HCT116 (cell line): Measurements from ENCODE around the gene SORCS2. TPM values are rescaled to one million over a fixed set of nuclear protein-coding genes. Genes with fewer than 3 reads are reported as not detected.

Experiments
- ATAC-seq: fragments of 200-7000 bp; cut with Tn5 transposase; 2 replicates; pipeline ENCODE4 v1.9.1; 2020; ENCODE audit warnings: mild to moderate bottlenecking, moderate library complexity
- BruUV-seq: library from RNA; stranded (reverse); fragments of 400-500 nt; replicated peaks from 2 replicates; lab custom pipeline; 2021; lab: Mats Ljungman, UMichigan
- CTCF ChIA-PET: fragments of 300-600 bp; sonication (Branson Sonifier 250); formaldehyde crosslinking; loops from one replicate; lab custom pipeline; 2021; ENCODE audit warnings: antibody characterized with exemption; lab: Charles Lee
- POLR2A ChIA-PET: fragments of 300-600, 350-600 bp; sonication (Branson Sonifier 250); formaldehyde crosslinking; loops from one replicate; lab custom pipeline; 2021; ENCODE audit warnings: antibody characterized with exemption; lab: Charles Lee
- RAD21 ChIA-PET, 2 experiments: fragments of 300-600 bp; sonication (Branson Sonifier 250); formaldehyde crosslinking; loops; one replicate each; lab custom pipeline; 2023; ENCODE audit warnings: low total read pairs in 2 of 2; ENCODE audit not compliant: uncharacterized antibody in 2 of 2, unreplicated experiment in 2 of 2, low non-redundant PET in 1 of 2; lab: Charles Lee
- DNase-seq: peaks from one replicate; pipeline ENCODE4 v3.0.0-alpha.2; 2010; ENCODE audit warnings: low read depth, low spot score
- H2AFZ ChIP-seq: fragments of 200-600 bp; shearing (Covaris generic), sonication (generic); 2 replicates; pipeline ENCODE4 v1.6.1; 2017; ENCODE audit warnings: low read depth, mixed run types, mixed read lengths, antibody characterized with exemption, low read length; ENCODE audit not compliant: poor library complexity, severe bottlenecking
- H3K27ac ChIP-seq: 2 replicates; pipeline ENCODE4 v1.5.1; 2012; ENCODE audit warnings: low read depth, low read length
- H3K27me3 ChIP-seq: fragments of 200-600 bp; sonication (generic); 2 replicates; pipeline ENCODE4 v1.6.1; 2016; ENCODE audit warnings: mixed run types, low read length, mixed read lengths; ENCODE audit not compliant: insufficient read depth
- H3K36me3 ChIP-seq, 2 experiments: fragments of 200-500 bp in 1 of 2; fragments of 200-600 bp in 1 of 2; sonication (Bioruptor generic) in 1 of 2; sonication (generic) in 1 of 2; 2 replicates each; pipeline versions ENCODE4 v1.5.1 to v1.6.1; 2014 to 2016; ENCODE audit warnings: low read length in 2 of 2, inconsistent platforms in 1 of 2, mixed read lengths in 1 of 2, mixed run types in 1 of 2; ENCODE audit not compliant: insufficient read depth in 2 of 2, control insufficient read depth in 1 of 2
- H3K4me1 ChIP-seq, 2 experiments: fragments of 200-600 bp in 1 of 2; sonication (generic) in 1 of 2; 2 replicates each; pipeline versions ENCODE4 v1.5.1 to v1.6.1; 2012 to 2017; ENCODE audit warnings: low read length in 2 of 2, inconsistent platforms in 1 of 2, mild to moderate bottlenecking in 1 of 2, mixed read lengths in 1 of 2, mixed run types in 1 of 2, moderate library complexity in 1 of 2; ENCODE audit not compliant: insufficient read depth in 2 of 2, control insufficient read depth in 1 of 2
- H3K4me2 ChIP-seq: fragments of 200-600 bp; sonication (generic); 2 replicates; pipeline ENCODE4 v1.6.1; 2017; ENCODE audit warnings: mixed run types, low read length, mixed read lengths
- H3K4me3 ChIP-seq, 2 experiments: fragments of 200-600 bp in 1 of 2; sonication (generic) in 1 of 2; replicated peaks in 1 of 2; 2 replicates each; pipeline ENCODE4 v1.5.1; 2011 to 2016; ENCODE audit warnings: low read length in 2 of 2, control low read depth in 1 of 2, low read depth in 1 of 2, mild to moderate bottlenecking in 1 of 2, mixed read lengths in 1 of 2, mixed run types in 1 of 2
- H3K79me2 ChIP-seq: fragments of 200-600 bp; sonication (generic); 2 replicates; pipeline ENCODE4 v1.6.1; 2017; ENCODE audit warnings: mild to moderate bottlenecking, mixed run types, low read length, moderate library complexity, mixed read lengths; ENCODE audit not compliant: insufficient read depth
- H3K9ac ChIP-seq: fragments of 200-600 bp; sonication (generic); 2 replicates; pipeline ENCODE4 v1.6.1; 2016; ENCODE audit warnings: low read length, mixed read lengths
- H3K9me2 ChIP-seq: fragments of 200-600 bp; sonication (generic), shearing (Covaris generic); 2 replicates; pipeline ENCODE4 v1.6.1; 2017; ENCODE audit warnings: mixed run types, mild to moderate bottlenecking, moderate library complexity; ENCODE audit not compliant: insufficient read depth
- H3K9me3 ChIP-seq, 2 experiments: fragments of 200-500 bp in 1 of 2; fragments of 200-600 bp in 1 of 2; sonication (Bioruptor generic) in 1 of 2; sonication (generic) in 1 of 2; 2 replicates each; pipeline ENCODE4 v1.6.1; 2014 to 2017; ENCODE audit warnings: low read length in 2 of 2, mixed read lengths in 2 of 2, inconsistent platforms in 1 of 2, low read depth in 1 of 2, mild to moderate bottlenecking in 1 of 2, mixed run types in 1 of 2, moderate library complexity in 1 of 2; ENCODE audit not compliant: control insufficient read depth in 1 of 2, insufficient read depth in 1 of 2
- H4K20me1 ChIP-seq: fragments of 200-600 bp; sonication (generic), shearing (Covaris generic); 2 replicates; pipeline ENCODE4 v1.6.1; 2017; ENCODE audit warnings: mixed run types, mild to moderate bottlenecking, moderate library complexity; ENCODE audit not compliant: insufficient read depth
- CBX3 ChIP-seq: IDR thresholded peaks from 2 replicates; pipeline ENCODE4 v1.6.1; 2012; ENCODE audit warnings: low read depth
- CEBPB ChIP-seq: IDR thresholded peaks from 2 replicates; pipeline ENCODE4 v1.6.1; 2012; ENCODE audit warnings: low read depth
- ELF1 ChIP-seq: IDR thresholded peaks from 2 replicates; pipeline ENCODE4 v1.6.1; 2012; ENCODE audit warnings: low read depth, borderline replicate concordance
- MAX ChIP-seq: IDR thresholded peaks from 2 replicates; pipeline ENCODE4 v1.6.1; 2012
- POLR2A ChIP-seq: IDR thresholded peaks from 2 replicates; pipeline ENCODE4 v1.7.0; 2011; ENCODE audit warnings: borderline replicate concordance; ENCODE audit not compliant: insufficient read depth, insufficient read length; ENCODE audit errors: extremely low read depth
- POLR2AphosphoS5 ChIP-seq: IDR thresholded peaks from 2 replicates; pipeline ENCODE4 v1.6.1; 2011; ENCODE audit warnings: mild to moderate bottlenecking, low read depth, low read length, moderate library complexity
- ZFX ChIP-seq: fragments of 450-650 bp; IDR thresholded peaks from 2 replicates; pipeline ENCODE4 v1.6.1; 2017
- intact Hi-C: fragments of 100-400 bp; cut with micrococcal nuclease; formaldehyde crosslinking; loops from 2 replicates; pipeline ENCODE4 v1.10.0; 2022
- total RNA-seq: library from RNA; stranded (reverse); gene quantifications from one replicate; pipeline ENCODE4 v1.2.1, GENCODE V29; 2021; ENCODE audit not compliant: unreplicated experiment
- TF ChIP-seq, protein P1 (sequence below): IDR thresholded peaks from 2 replicates; pipeline ENCODE4 v1.6.1; 2012
- TF ChIP-seq, protein P2 (sequence below): IDR thresholded peaks from 2 replicates; pipeline ENCODE4 v1.6.1; 2011; ENCODE audit warnings: mild to moderate bottlenecking, low read length, moderate library complexity; ENCODE audit not compliant: insufficient replicate concordance; ENCODE audit errors: extremely low read depth

The SORCS2 gene
- total RNA-seq, 1 experiment from 2014 or later = 0.37 TPM

- H3K79me2 ChIP-seq = no peaks in the 10 kb centered on the region
- no peaks in the 10 kb centered on the region for H4K20me1 ChIP-seq
- RAD21 ChIA-PET = no interaction called here
- BruUV-seq = no TSS peak
- no peaks in the 10 kb centered on the region for H3K9me2 ChIP-seq
- TF ChIP-seq MAX = no peak
- no peak for TF ChIP-seq CEBPB
- H3K36me3 ChIP-seq = no peaks in the 10 kb centered on the region
- H3K27ac ChIP-seq = no peak overlapping the region
- no peak overlapping the region for H3K4me2 ChIP-seq
- no peak overlapping the region for H2AFZ ChIP-seq
- no peaks in the 10 kb centered on the region for H3K4me1 ChIP-seq
- H3K27me3 ChIP-seq = no peaks in the 10 kb centered on the region
- DNase-seq (no peak), ATAC-seq (no peak)
- POLR2A ChIA-PET = no interaction called here
- H3K4me3 ChIP-seq = no peak overlapping the region
- CTCF ChIA-PET = no interaction called here
- H3K9ac ChIP-seq = no peak overlapping the region
- intact Hi-C loops = no loop called here
- H3K9me3 ChIP-seq = no peaks in the 10 kb centered on the region
Measured at GRCh38 chr4:7342223-7343080, 150.1 kb downstream of the SORCS2 start.

- intact Hi-C loops = no loop called here
- Histone ChIP-seq H3K79me2 (no peaks in the 10 kb centered on the region), H3K9ac (no peak overlapping the region), H3K9me2 (no peaks in the 10 kb centered on the region), H4K20me1 (no peaks in the 10 kb centered on the region), H3K4me2 (no peak overlapping the region), H3K4me3 (no peak overlapping the region), H3K27me3 (no peaks in the 10 kb centered on the region), H3K27ac (no peak overlapping the region), H3K36me3 (no peaks in the 10 kb centered on the region), H3K9me3 (no peaks in the 10 kb centered on the region), H3K4me1 (no peaks in the 10 kb centered on the region), H2AFZ (no peak overlapping the region)
- ChIA-PET RAD21 (no interaction called here), CTCF (no interaction called here), POLR2A (no interaction called here)
- TF ChIP-seq, protein P1, sequence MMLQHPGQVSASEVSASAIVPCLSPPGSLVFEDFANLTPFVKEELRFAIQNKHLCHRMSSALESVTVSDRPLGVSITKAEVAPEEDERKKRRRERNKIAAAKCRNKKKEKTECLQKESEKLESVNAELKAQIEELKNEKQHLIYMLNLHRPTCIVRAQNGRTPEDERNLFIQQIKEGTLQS = no peak
- TF ChIP-seq CBX3 (no peak), MAX (no peak), ZFX (no peak), ELF1 (no peak), POLR2AphosphoS5 (no peak), POLR2A (no peak), CEBPB (no peak)
- TF ChIP-seq, protein P2, sequence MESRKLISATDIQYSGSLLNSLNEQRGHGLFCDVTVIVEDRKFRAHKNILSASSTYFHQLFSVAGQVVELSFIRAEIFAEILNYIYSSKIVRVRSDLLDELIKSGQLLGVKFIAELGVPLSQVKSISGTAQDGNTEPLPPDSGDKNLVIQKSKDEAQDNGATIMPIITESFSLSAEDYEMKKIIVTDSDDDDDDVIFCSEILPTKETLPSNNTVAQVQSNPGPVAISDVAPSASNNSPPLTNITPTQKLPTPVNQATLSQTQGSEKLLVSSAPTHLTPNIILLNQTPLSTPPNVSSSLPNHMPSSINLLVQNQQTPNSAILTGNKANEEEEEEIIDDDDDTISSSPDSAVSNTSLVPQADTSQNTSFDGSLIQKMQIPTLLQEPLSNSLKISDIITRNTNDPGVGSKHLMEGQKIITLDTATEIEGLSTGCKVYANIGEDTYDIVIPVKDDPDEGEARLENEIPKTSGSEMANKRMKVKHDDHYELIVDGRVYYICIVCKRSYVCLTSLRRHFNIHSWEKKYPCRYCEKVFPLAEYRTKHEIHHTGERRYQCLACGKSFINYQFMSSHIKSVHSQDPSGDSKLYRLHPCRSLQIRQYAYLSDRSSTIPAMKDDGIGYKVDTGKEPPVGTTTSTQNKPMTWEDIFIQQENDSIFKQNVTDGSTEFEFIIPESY = no peak
- BruUV-seq = no TSS peak
- no peak for ATAC-seq
- DNase-seq = no peak
Measured at GRCh38 chr4:7343081-7343655, 150.8 kb downstream of the SORCS2 start.
